ENCODE results near the gene SRMS.

DNA sequence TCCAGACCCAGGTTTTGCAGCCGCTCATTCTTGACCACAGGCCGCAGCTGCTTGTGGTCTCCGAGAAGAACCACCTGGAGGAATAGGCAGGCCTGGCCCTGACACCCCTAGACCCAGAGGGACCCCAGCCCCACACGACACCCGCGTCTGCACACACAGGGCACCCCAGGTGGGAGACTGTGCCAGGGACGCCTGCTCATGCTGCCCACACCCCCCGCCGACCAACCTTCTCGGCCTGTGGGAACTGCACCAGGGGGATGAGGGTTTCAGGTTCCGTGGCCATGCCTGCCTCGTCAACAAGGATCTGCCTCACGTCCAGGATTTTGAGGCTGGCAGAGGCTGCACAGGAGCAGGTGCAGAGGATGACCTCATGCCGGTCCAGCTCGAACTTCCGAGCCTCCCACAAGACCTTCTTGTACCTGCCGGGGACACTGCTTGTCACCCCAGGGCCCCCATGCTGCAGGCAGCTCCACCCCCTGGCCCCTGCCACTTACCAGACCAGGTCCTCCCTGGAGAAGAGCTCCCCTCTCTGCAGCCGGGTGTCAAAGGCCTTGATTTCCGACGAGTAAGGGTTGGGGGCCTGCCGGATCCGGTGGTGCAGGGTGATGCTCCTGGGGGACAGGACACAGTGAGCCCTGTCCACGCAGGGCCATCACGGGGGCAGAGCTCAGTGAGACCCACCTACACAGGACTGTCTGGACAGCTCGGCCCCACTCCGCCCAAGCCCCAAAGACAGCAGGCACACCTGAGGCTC lies 13.5 kb upstream of the SRMS start:
- TF ChIP-seq CTCF (IDR thresholded peaks at IDR 0.05; ENCODE audit: low read length) (no peak), EZH2 (optimal IDR thresholded peaks at IDR 0.05; ENCODE audit: low read depth, low read length) (no peak), EZH2phosphoT487 (IDR thresholded peaks at IDR 0.05; ENCODE audit: low read length) (no peak)

All from MM.1S (cell line).